ENCODE results near the gene COQ7. TPM values are rescaled to one million over a fixed set of nuclear protein-coding genes. Genes with fewer than 3 reads are reported as not detected.

COQ7 gene
- total and polyA plus RNA-seq, 2 of the 4 experiments (the other 2 are of a cell fraction): 10.9 to 13.6 TPM

GRCh38 chr16:19126300-19126699, 58.9 kb downstream of the COQ7 start:
- Histone ChIP-seq H3K9me3 (ENCODE audit: control insufficient read depth, insufficient read depth, low read length) (no peaks in the 10 kb centered on the region), H3K4me1 (ENCODE audit: control insufficient read depth, insufficient read depth, low read length) (peaks cover 14% of the 10 kb centered on the region), H3K27me3 (ENCODE audit: control insufficient read depth, insufficient read depth, low read length) (no peaks in the 10 kb centered on the region), H2BK20ac (ENCODE audit: low read depth, low read length) (no peak overlapping the region), H3K4ac (ENCODE audit: low read depth, low read length) (no peak overlapping the region), H3K4me3 (ENCODE audit: insufficient read depth, low read depth, low read length) (no peak overlapping the region), H4K91ac (ENCODE audit: insufficient read depth, low read depth, low read length) (no peak overlapping the region), H4K20me1 (ENCODE audit: insufficient read depth, low read length) (peaks cover 12% of the 10 kb centered on the region; the same call in 1 of the 2 replicates), H3K9me1 (ENCODE audit: insufficient read depth, low read length) (peaks cover 19% of the 10 kb centered on the region), H3K36me3 (ENCODE audit: control insufficient read depth, insufficient read depth, low read length) (peaks cover 6% of the 10 kb centered on the region), H3K79me1 (ENCODE audit: low read depth in 1 of 2, low read length in 2 of 2) (peaks cover 7 to 34% of the 10 kb centered on the region in 2 experiments; a peak in 3 of 4 replicates), H2AFZ (replicated peaks; ENCODE audit: low read length, poor library complexity) (no peak overlapping the region), H3K56ac (ENCODE audit: extremely low read depth, insufficient read depth, low read length) (no peak overlapping the region), H2BK5ac (ENCODE audit: low read depth, low read length, poor library complexity, severe bottlenecking) (no peak overlapping the region), H4K5ac (ENCODE audit: low read depth, low read length) (no peak overlapping the region), H4K8ac (ENCODE audit: low read depth in 2 of 2, low read length in 2 of 2) (no peak overlapping the region), H3K9ac (ENCODE audit: low read depth, low read length) (no peak overlapping the region), H2BK15ac (ENCODE audit: low read depth, low read length) (no peak overlapping the region), H3K23ac (ENCODE audit: low read depth, low read length) (no peak overlapping the region), H2AK9ac (replicated peaks; ENCODE audit: low read depth, low read length, poor library complexity) (no peak overlapping the region), H2AK5ac (ENCODE audit: low read depth, low read length) (no peak overlapping the region), H2BK120ac (ENCODE audit: low read depth, low read length) (no peak overlapping the region), H3K4me2 (ENCODE audit: low read depth, low read length) (no peak overlapping the region), H3K18ac (ENCODE audit: low read depth, low read length) (no peak overlapping the region), H3K27ac (ENCODE audit: insufficient read depth, low read length) (no peak overlapping the region), H3K14ac (replicated peaks; ENCODE audit: low read depth, low read length) (no peak overlapping the region)
- ATAC-seq (ENCODE audit: low read depth): no peak
- in situ Hi-C loops (cut with MboI; ENCODE audit: low sequenced_read_pairs) (no loop called here), intact Hi-C loops (cut with micrococcal nuclease) (no loop called here), dilution Hi-C loops (cut with HindIII; ENCODE audit: low sequenced_read_pairs, unreplicated experiment) (no loop called here)
- ChIA-PET POLR2A (ENCODE audit: unreplicated experiment) (no interaction called here), CTCF (interaction anchor here (0.7 kb wide), 1 partner anchor 781 kb away, joined by 3 read pairs; no protein-coding TSS in a partner anchor)
- TF ChIP-seq RCOR1 (IDR thresholded peaks at IDR 0.05; ENCODE audit: insufficient replicate concordance, low read length) (no peak), CEBPB (IDR thresholded peaks at IDR 0.05; ENCODE audit: low read depth, low read length) (no peak), NFE2L2 (IDR thresholded peaks at IDR 0.05; ENCODE audit: low read depth, low read length) (no peak), CHD1 (IDR thresholded peaks at IDR 0.05; ENCODE audit: low read depth, low read length) (no peak), MAZ (IDR thresholded peaks at IDR 0.05; ENCODE audit: borderline replicate concordance, low read depth, low read length) (no peak), RAD21 (IDR thresholded peaks at IDR 0.05; ENCODE audit: low read length) (no peak), MAFK (IDR thresholded peaks at IDR 0.05; ENCODE audit: low read depth, low read length) (no peak), FOS (IDR thresholded peaks at IDR 0.05; ENCODE audit: low read depth, low read length) (no peak), POLR2A (IDR thresholded peaks at IDR 0.05; ENCODE audit: low read depth, low read length) (no peak), RFX5 (IDR thresholded peaks at IDR 0.05; ENCODE audit: low read depth, low read length) (no peak), SMC3 (IDR thresholded peaks at IDR 0.05; ENCODE audit: low read depth, low read length) (no peak), MXI1 (IDR thresholded peaks at IDR 0.05; ENCODE audit: borderline replicate concordance, low read depth, low read length) (no peak), BHLHE40 (IDR thresholded peaks at IDR 0.05; ENCODE audit: low read depth, low read length) (no peak)
- TF ChIP-seq, protein P1, sequence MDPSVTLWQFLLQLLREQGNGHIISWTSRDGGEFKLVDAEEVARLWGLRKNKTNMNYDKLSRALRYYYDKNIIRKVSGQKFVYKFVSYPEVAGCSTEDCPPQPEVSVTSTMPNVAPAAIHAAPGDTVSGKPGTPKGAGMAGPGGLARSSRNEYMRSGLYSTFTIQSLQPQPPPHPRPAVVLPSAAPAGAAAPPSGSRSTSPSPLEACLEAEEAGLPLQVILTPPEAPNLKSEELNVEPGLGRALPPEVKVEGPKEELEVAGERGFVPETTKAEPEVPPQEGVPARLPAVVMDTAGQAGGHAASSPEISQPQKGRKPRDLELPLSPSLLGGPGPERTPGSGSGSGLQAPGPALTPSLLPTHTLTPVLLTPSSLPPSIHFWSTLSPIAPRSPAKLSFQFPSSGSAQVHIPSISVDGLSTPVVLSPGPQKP (IDR thresholded peaks at IDR 0.05; ENCODE audit: borderline replicate concordance, low read depth, low read length): no peak
- TF ChIP-seq, protein P2, sequence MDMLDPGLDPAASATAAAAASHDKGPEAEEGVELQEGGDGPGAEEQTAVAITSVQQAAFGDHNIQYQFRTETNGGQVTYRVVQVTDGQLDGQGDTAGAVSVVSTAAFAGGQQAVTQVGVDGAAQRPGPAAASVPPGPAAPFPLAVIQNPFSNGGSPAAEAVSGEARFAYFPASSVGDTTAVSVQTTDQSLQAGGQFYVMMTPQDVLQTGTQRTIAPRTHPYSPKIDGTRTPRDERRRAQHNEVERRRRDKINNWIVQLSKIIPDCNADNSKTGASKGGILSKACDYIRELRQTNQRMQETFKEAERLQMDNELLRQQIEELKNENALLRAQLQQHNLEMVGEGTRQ (IDR thresholded peaks at IDR 0.05; ENCODE audit: low read depth, low read length): no peak
- DNase-seq: no peak
- no TSS peak for BruUV-seq (replicated peaks)
